HG02759 (cell line): ENCODE results near the gene HLCS.
"Not testable (repeated sequence)": the region's sequence is repeated elsewhere in the genome, so short reads cannot be mapped to it uniquely, and the experiment has no call there.

Source experiments
- ATAC-seq: cut with Tn5 transposase; IDR thresholded peaks from one replicate; pipeline ENCODE4 v1.9.1; 2021; ENCODE audit warnings: mild to moderate bottlenecking, moderate library complexity; ENCODE audit not compliant: unreplicated experiment

Gene HLCS

GRCh38 chr21:36959020-36959835 lies 7.2 kb downstream of the HLCS start:
- ATAC-seq: no peak

- no peak for ATAC-seq
These were observed 10.7 kb downstream of the HLCS start for GRCh38 chr21:36955783-36956182.

DNA sequence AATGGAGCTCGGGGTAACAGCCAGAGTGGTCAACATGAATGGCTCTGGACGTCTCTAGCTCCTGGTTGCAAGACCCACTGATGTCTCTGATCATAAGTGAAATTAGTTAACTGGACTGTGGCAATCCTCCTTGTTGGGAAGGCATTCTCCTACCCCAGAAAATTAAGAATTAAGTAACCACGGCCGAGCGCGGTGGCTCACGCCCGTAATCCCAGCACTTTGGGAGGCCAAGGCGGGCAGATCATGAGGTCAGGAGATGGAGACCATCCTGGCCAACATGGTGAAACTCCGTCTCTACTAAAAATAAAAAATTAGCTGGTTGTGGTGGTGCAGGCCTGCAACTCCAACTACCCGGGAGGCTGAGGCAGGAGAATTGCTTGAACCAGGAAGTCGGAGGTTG lies 14.1 kb downstream of the HLCS start:
- ATAC-seq: not testable (repeated sequence)

- no peak for ATAC-seq
These were observed 17.0 kb downstream of the HLCS start for GRCh38 chr21:36949171-36950141.

DNA sequence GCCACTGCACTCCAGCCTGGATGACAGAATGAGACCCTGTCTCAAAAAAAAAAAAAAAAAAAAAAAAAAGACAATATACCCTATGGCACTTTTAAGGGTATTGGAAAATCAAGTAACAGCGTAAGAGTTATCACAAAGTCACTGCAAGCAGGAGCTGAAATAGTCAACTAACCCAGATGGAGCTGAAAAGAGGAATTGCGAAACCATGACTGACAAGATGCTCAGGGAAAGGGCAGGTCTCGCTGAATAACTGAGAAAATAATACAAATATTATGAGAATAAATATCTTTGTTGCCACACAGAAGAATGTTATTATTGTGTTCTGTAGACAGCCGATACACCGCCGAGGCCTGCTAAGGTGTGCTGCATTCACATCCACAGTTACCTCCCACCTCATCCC lies 17.8 kb downstream of the HLCS start:
- ATAC-seq: no peak

- ATAC-seq: no peak
These were observed 19.5 kb downstream of the HLCS start for GRCh38 chr21:36946949-36947356.

DNA sequence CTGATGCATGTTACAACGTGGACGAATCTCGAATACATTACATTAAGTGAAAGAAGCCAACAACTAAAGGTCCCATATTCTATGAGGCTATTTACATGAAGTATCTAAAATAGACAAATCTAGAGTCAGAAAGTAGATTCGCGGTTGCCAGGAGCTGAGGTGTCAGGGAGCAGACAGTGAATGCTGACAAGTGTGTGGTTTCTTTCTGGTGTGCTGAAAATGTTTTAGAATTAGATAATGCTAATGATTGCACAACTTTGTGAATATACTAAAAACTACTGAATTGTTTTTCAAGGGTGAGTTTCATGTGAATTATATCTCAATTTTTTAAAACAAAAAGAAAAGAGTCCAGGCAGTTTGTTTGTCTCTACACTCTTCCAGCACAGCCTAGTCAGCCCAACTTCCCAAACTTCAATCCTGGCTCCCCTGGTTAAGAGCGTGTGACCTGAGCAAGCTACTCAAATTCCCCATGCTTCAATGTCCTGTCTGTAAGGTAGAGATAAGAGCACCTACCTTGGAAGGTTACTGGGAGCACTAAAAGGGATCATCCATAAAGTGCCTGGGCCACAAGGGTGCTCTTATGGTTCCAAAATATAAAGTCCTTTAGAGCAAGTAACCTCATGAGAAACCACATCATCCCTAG lies 20.9 kb downstream of the HLCS start:
- ATAC-seq: no peak

GRCh38 chr21:36936361-36937135 lies 29.9 kb downstream of the HLCS start:
- no peak for ATAC-seq

DNA sequence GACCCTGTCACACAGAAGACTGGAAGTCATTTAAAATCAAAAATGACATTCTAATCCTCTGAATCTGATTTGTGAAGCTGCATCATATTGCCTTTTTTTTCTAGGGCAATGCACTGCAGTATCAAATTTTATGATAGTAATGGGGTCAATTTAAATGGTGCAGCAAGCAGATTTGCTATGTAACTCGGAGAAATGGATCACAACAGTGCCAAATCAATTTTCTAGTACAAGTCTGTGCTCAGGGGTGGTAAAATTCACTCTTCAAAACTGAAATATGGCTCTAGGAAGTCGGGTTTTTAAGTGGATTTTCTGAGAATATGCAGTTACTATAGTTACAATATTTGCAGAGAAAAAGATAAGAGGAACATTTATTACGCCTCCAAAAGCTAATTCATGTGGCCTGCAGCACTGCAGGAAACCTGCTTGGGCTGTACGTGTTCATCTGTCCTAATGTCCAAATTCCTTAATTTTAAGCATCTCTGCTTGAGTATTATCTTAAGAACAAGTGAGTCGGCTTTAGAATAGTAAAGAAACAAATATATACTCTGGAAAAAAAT lies 31.5 kb downstream of the HLCS start:
- no peak for ATAC-seq

- ATAC-seq: no peak
These were observed 34.2 kb downstream of the HLCS start for GRCh38 chr21:36932161-36932816.

- no peak for ATAC-seq
These were observed 36.8 kb downstream of the HLCS start for GRCh38 chr21:36929622-36930021.

DNA sequence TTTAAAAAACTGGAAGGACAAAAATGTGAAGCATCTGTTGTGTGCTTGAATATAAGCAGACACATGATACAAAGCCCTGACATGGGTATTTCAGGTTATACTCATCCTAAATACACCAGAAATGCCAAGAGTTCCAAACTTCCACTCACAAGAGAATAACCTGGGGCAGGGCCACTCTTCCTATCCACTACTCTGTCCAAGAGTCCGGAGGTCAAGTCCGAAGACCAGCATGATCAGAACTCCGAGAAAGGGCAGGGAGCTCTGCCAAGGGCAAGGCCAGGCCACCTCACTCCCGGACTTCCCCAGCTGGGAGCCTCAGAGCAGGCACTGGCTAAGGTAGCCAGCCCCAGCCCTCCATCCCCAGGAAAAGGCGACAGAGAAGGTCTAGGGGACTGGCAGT lies 37.5 kb downstream of the HLCS start:
- no peak for ATAC-seq

GRCh38 chr21:36927719-36928117 lies 38.8 kb downstream of the HLCS start:
- ATAC-seq: no peak

- ATAC-seq: no peak
These were observed 39.3 kb downstream of the HLCS start for GRCh38 chr21:36926989-36927718.

DNA sequence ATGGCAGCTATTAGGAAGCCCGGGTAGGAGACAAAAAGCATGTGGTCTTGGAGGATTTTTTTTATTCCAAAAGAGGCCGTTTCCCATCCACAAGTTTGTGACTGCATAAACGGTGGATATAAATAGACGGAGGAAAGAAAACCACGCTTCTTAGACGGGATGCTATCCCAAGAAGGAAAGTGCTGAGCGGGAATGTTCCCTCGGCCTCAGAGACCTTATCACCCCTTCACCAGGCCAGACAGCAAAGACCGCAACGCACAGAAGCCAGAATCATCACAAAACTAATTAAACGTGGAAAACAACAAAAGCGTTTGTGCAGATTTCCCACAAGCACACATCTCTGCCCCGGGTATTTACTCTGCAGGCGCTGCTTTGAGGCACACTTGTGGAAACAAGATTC lies 43.2 kb downstream of the HLCS start:
- no peak for ATAC-seq

DNA sequence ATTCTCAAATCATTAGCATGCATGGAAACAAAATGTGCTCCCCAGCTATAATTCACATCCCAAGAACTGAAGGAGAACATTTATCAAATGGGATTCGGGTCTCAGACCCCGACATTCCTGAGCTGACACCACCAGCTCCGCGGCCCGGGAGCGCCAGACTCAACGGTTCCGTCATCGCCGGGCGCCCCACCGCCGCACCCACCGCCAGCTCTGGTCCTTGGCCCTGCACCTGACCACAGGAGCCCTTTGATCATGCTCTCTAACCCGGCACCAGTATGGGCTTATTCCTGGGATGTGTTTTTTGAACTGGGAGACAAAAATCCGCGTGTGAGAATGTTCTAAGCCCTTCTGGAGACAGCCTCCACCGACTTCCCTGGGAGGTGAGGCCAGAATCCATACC lies 43.6 kb downstream of the HLCS start:
- ATAC-seq: no peak

- no peak for ATAC-seq
These were observed 48.2 kb downstream of the HLCS start for GRCh38 chr21:36918291-36918690.

DNA sequence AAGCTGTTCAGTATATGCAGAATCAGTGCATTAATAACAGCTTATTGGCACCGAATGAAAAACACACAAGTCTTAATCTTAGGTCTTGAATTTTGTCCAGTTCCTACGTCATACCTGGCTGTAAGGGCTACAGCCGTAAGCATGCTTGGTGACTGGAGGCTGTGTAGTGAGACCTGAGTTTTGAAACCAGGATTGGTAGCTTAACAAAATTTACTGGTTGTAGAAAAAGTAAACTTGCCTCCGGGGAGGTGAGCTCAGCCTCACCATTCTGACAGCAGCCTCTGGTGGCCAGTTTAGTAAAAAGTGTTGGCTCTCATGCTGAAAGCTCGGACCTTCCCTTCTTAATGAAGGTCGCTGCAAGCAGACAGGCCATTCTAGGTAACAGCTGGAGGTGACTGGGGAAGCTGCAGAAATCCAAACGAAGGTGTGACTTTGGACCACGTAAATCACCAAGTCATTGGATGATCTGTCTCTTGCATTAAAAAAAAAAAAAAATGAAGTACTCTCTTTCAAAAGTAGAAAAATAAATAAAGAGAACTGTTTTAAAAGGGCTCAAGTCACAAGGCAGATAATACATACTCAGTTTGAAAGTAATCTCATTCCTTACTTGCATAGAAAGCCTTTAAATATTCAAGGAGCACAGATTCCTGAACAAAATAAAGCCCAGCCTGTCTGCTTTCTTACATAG lies 48.9 kb downstream of the HLCS start:
- ATAC-seq: no peak

GRCh38 chr21:36916718-36917117 lies 49.8 kb downstream of the HLCS start:
- ATAC-seq: no peak
